ENCODE measurements around the gene KIF5C. TPM values are rescaled to one million over a fixed set of nuclear protein-coding genes. Genes with fewer than 3 reads are reported as not detected.
A peak's percentile ranks its signal among the peaks of the same experiment; 100 is the strongest.

The KIF5C gene
- polyA plus RNA-seq, 1 experiment, result 0.17 TPM

- Histone ChIP-seq H3K36me3 (ENCODE audit: control insufficient read depth, insufficient read depth, low read length) (no peaks in the 10 kb centered on the region), H3K27me3 (ENCODE audit: control insufficient read depth, insufficient read depth, low read length) (peaks cover 2% of the 10 kb centered on the region), H3K4me3 (ENCODE audit: low read depth, low read length) (no peak overlapping the region)
- DNase-seq (ENCODE audit: low read depth), result no peak
- TF ChIP-seq CTCF (IDR thresholded peaks at IDR 0.05; ENCODE audit: insufficient read depth, low read depth, low read length), result no peak
- CTCF ChIA-PET, result no interaction called here
- POLR2A ChIA-PET, result no interaction called here
These were observed 45.5 kb downstream of the KIF5C start for GRCh38 chr2:148920559-148920958.

DNA sequence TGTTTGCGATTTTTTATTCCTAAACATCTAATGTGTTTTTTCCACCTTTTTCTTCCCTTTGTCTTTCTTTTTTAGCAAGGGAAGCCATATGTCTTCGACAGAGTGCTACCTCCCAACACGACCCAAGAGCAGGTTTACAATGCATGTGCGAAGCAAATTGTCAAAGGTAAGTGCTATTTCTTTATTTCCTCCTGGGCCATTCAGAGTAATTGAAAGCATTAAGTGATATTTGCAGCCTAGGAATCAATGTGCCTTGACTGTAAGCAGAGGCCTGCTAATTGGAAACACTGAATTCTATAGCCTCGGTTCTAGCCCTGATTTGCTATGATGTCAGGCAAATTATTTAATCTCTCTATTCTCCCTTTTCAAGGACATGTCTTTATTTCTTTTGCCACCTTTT lies 47.0 kb downstream of the KIF5C start:
- Histone ChIP-seq H3K27me3 (ENCODE audit: control insufficient read depth, insufficient read depth, low read length) (peaks cover 2% of the 10 kb centered on the region), H3K36me3 (ENCODE audit: control insufficient read depth, insufficient read depth, low read length) (no peaks in the 10 kb centered on the region), H3K4me3 (ENCODE audit: low read depth, low read length) (no peak overlapping the region)
- no peak for TF ChIP-seq CTCF (IDR thresholded peaks at IDR 0.05; ENCODE audit: insufficient read depth, low read depth, low read length)
- DNase-seq (ENCODE audit: low read depth), result no peak
- CTCF ChIA-PET, result interaction anchor here (1.2 to 1.7 kb wide), 2 partner anchors 16 to 104 kb away, joined by 3 to 6 read pairs; no protein-coding TSS in a partner anchor
- POLR2A ChIA-PET, result no interaction called here

GRCh38 chr2:148922776-148923475 lies 47.9 kb downstream of the KIF5C start:
- TF ChIP-seq CTCF (IDR thresholded peaks at IDR 0.05; ENCODE audit: insufficient read depth, low read depth, low read length), result no peak
- Histone ChIP-seq H3K27me3 (ENCODE audit: control insufficient read depth, insufficient read depth, low read length) (peaks cover 2% of the 10 kb centered on the region), H3K36me3 (ENCODE audit: control insufficient read depth, insufficient read depth, low read length) (no peaks in the 10 kb centered on the region), H3K4me3 (ENCODE audit: low read depth, low read length) (no peak overlapping the region)
- ChIA-PET CTCF (interaction anchor here (0.6 to 1.7 kb wide), 3 partner anchors 9 to 105 kb away, joined by 3 to 6 read pairs (median 3); no protein-coding TSS in a partner anchor), POLR2A (no interaction called here)
- no peak for DNase-seq (ENCODE audit: low read depth)

DNA sequence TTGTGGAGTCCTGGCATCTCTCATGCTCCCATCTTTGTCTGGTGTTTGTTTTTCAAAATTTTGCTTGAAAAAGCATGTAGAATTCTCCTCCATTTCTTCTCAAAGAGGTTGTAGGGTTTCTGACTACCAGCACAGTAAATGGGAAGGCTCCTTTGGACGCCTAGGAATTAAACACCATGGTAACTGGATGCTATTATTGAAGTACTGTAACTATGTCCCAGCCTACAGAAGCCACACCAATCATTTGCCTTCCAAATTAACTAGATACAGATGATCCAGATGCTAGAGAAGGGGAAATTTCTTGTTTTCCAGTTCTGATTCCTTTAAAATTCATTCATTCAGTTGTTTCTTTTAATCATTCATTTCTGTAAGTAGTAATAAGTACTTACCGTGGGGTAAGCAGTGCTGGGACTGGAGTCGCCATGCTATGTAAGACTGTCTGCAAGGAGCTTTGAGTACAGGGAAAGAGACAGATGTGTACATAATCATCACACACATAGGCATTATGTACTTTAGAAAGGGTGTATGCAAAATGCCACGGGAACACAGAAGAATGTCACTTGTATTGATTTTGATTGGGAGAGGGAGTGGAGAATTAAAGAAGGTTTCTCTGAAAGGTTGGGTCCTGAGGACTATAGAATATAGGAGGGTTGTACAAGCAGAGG lies 49.6 kb downstream of the KIF5C start:
- H3K27me3 ChIP-seq (ENCODE audit: control insufficient read depth, insufficient read depth, low read length), result peaks cover 2% of the 10 kb centered on the region
- ChIA-PET CTCF (no interaction called here), POLR2A (no interaction called here)
- H3K4me3 ChIP-seq (ENCODE audit: low read depth, low read length), result no peak overlapping the region
- H3K36me3 ChIP-seq (ENCODE audit: control insufficient read depth, insufficient read depth, low read length), result no peaks in the 10 kb centered on the region
- no peak for TF ChIP-seq CTCF (IDR thresholded peaks at IDR 0.05; ENCODE audit: insufficient read depth, low read depth, low read length)
- DNase-seq (ENCODE audit: low read depth), result no peak

GRCh38 chr2:148926291-148926961 lies 51.4 kb downstream of the KIF5C start:
- no peak for DNase-seq (ENCODE audit: low read depth)
- Histone ChIP-seq H3K4me3 (ENCODE audit: low read depth, low read length) (no peak overlapping the region), H3K27me3 (ENCODE audit: control insufficient read depth, insufficient read depth, low read length) (peaks cover 1% of the 10 kb centered on the region), H3K36me3 (ENCODE audit: control insufficient read depth, insufficient read depth, low read length) (no peaks in the 10 kb centered on the region)
- TF ChIP-seq CTCF (IDR thresholded peaks at IDR 0.05; ENCODE audit: insufficient read depth, low read depth, low read length), result peak; percentile 81
- CTCF ChIA-PET, result interaction anchor here (0.8 to 2.1 kb wide), 6 partner anchors 8 to 606 kb away, joined by 3 to 13 read pairs (median 4); no protein-coding TSS in a partner anchor
- POLR2A ChIA-PET, result no interaction called here
